Uterus (tissue), 2 donors: ENCODE results near the gene CIRBP.

Experiments
- POLR2A ChIP-seq, 2 donors: fragments of 450-650 bp; IDR thresholded peaks; one replicate each; pipeline ENCODE4 v1.6.1; 2016; ENCODE audit warnings: antibody characterized with exemption in 2 of 2, mild to moderate bottlenecking in 1 of 2, moderate library complexity in 1 of 2
- TF ChIP-seq, protein P1 (sequence below), 4 experiments: fragments of 200-600 bp in 2 of 4; fragments of 450-650 bp in 2 of 4; sonication (generic) in 2 of 4; IDR thresholded peaks; one replicate each; pipeline ENCODE4 v1.5.1; 2016 to 2019; ENCODE audit warnings: antibody characterized with exemption in 4 of 4, mild to moderate bottlenecking in 2 of 4, moderate library complexity in 1 of 4

- TF ChIP-seq POLR2A (IDR thresholded peaks at IDR 0.05) = no peak
- TF ChIP-seq, protein P1, sequence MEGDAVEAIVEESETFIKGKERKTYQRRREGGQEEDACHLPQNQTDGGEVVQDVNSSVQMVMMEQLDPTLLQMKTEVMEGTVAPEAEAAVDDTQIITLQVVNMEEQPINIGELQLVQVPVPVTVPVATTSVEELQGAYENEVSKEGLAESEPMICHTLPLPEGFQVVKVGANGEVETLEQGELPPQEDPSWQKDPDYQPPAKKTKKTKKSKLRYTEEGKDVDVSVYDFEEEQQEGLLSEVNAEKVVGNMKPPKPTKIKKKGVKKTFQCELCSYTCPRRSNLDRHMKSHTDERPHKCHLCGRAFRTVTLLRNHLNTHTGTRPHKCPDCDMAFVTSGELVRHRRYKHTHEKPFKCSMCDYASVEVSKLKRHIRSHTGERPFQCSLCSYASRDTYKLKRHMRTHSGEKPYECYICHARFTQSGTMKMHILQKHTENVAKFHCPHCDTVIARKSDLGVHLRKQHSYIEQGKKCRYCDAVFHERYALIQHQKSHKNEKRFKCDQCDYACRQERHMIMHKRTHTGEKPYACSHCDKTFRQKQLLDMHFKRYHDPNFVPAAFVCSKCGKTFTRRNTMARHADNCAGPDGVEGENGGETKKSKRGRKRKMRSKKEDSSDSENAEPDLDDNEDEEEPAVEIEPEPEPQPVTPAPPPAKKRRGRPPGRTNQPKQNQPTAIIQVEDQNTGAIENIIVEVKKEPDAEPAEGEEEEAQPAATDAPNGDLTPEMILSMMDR (IDR thresholded peaks at IDR 0.05) = no peak
Measured at GRCh38 chr19:1304197-1304924, 35.2 kb downstream of the CIRBP start.
